SK-N-SH (cell line): ENCODE measurements around the gene HAPLN2. TPM values are rescaled to one million over a fixed set of nuclear protein-coding genes. Genes with fewer than 3 reads are reported as not detected.

Experiments
- CTCF ChIA-PET: fragments of 300-600, 350-600 bp; formaldehyde crosslinking; extraction: SDS; loops from one replicate; lab custom pipeline; 2021; lab: Yijun Ruan, JAX
- POLR2A ChIA-PET: fragments of 350-600 bp; sonication (Branson Sonifier 250); formaldehyde crosslinking; extraction: SDS; loops from one replicate; lab custom pipeline; 2020; ENCODE audit warnings: antibody characterized with exemption, inconsistent platforms; lab: Yijun Ruan, JAX
- DNase-seq: peaks from one replicate; pipeline ENCODE4 v3.0.0; 2012
- H2AFZ ChIP-seq: fragments of 200-600 bp; sonication (generic); 2 replicates; pipeline ENCODE4 v1.8.1; 2016; ENCODE audit warnings: antibody characterized with exemption, mild to moderate bottlenecking, low read depth
- H3F3A ChIP-seq: fragments of 200-600 bp; sonication (generic); replicated peaks from 2 replicates; pipeline ENCODE3; 2016; ENCODE audit warnings: antibody characterized with exemption, mild to moderate bottlenecking; ENCODE audit not compliant: insufficient read depth
- H3K27ac ChIP-seq, 2 experiments: fragments of 200-500 bp in 1 of 2; fragments of 200-600 bp in 1 of 2; sonication (Bioruptor generic) in 1 of 2; sonication (generic), shearing (Covaris generic) in 1 of 2; 2 replicates each; pipeline versions ENCODE4 v1.5.1 to v1.6.1; 2014 to 2016; ENCODE audit warnings: low read depth in 2 of 2, inconsistent platforms in 1 of 2, low read length in 1 of 2, mild to moderate bottlenecking in 1 of 2, mixed read lengths in 1 of 2
- H3K27me3 ChIP-seq: fragments of 200-600 bp; sonication (generic), shearing (Covaris generic); 2 replicates; pipeline ENCODE4 v1.6.1; 2016; ENCODE audit warnings: mixed run types; ENCODE audit not compliant: insufficient read depth
- H3K36me3 ChIP-seq, 2 experiments: fragments of 200-500 bp in 1 of 2; fragments of 200-600 bp in 1 of 2; sonication (Bioruptor generic) in 1 of 2; sonication (generic) in 1 of 2; replicated peaks in 1 of 2; 2 replicates each; pipeline versions ENCODE3 to v1.5.1; 2014 to 2016; ENCODE audit warnings: low read length in 1 of 2, mild to moderate bottlenecking in 1 of 2; ENCODE audit not compliant: insufficient read depth in 2 of 2, control insufficient read depth in 1 of 2
- H3K4me1 ChIP-seq, 2 experiments: fragments of 200-500 bp in 1 of 2; fragments of 200-600 bp in 1 of 2; sonication (Bioruptor generic) in 1 of 2; sonication (generic), shearing (Covaris generic) in 1 of 2; 2 replicates each; pipeline versions ENCODE4 v1.5.1 to v1.6.1; 2014 to 2016; ENCODE audit warnings: low read depth in 1 of 2, low read length in 1 of 2, mixed run types in 1 of 2; ENCODE audit not compliant: insufficient read depth in 2 of 2, control insufficient read depth in 1 of 2
- H3K4me2 ChIP-seq: fragments of 200-600 bp; sonication (generic), shearing (Covaris generic); 2 replicates; pipeline ENCODE4 v1.6.1; 2017; ENCODE audit warnings: mixed run types
- H3K4me3 ChIP-seq, 2 experiments: fragments of 200-500 bp in 1 of 2; fragments of 200-600 bp in 1 of 2; sonication (Bioruptor generic) in 1 of 2; sonication (generic), shearing (Covaris generic) in 1 of 2; 2 replicates each; pipeline versions ENCODE4 v1.5.1 to v1.8.1; 2014 to 2016; ENCODE audit warnings: low read depth in 2 of 2, inconsistent platforms in 1 of 2, low read length in 1 of 2, mild to moderate bottlenecking in 1 of 2, mixed read lengths in 1 of 2, moderate library complexity in 1 of 2
- H3K79me2 ChIP-seq: fragments of 200-600 bp; sonication (generic); 2 replicates; pipeline ENCODE4 v1.8.1; 2017; ENCODE audit warnings: mild to moderate bottlenecking; ENCODE audit not compliant: insufficient read depth
- H3K9ac ChIP-seq: fragments of 200-600 bp; sonication (generic); 2 replicates; pipeline ENCODE4 v1.6.1; 2017; ENCODE audit warnings: mixed run types
- H3K9me2 ChIP-seq: fragments of 200-600 bp; sonication (generic); 2 replicates; pipeline ENCODE4 v1.6.1; 2017; ENCODE audit warnings: mixed run types
- H3K9me3 ChIP-seq: fragments of 200-600 bp; sonication (generic); 2 replicates; pipeline ENCODE4 v1.6.1; 2017; ENCODE audit warnings: mixed run types, mild to moderate bottlenecking, moderate library complexity
- H4K20me1 ChIP-seq: fragments of 200-600 bp; sonication (generic); 2 replicates; pipeline ENCODE4 v1.6.1; 2017; ENCODE audit warnings: mild to moderate bottlenecking, mixed run types; ENCODE audit not compliant: insufficient read depth
- EP300 ChIP-seq, 2 experiments: IDR thresholded peaks; 2 replicates each; pipeline versions ENCODE4 v1.4.0 to v1.6.1; 2012; ENCODE audit warnings: borderline replicate concordance in 1 of 2, low read depth in 1 of 2, low read length in 1 of 2
- FOSL2 ChIP-seq: IDR thresholded peaks from 2 replicates; pipeline ENCODE4 v1.4.0; 2012; ENCODE audit warnings: low read depth, mild to moderate bottlenecking, moderate library complexity, borderline replicate concordance
- FOXJ3 ChIP-seq: sonication (generic); formaldehyde crosslinking; IDR thresholded peaks from 2 replicates; pipeline ENCODE4 v1.5.1; 2020; ENCODE audit warnings: mild to moderate bottlenecking, missing genetic modification reagents
- FOXM1 ChIP-seq: IDR thresholded peaks from 2 replicates; pipeline ENCODE4 v1.4.0; 2012; ENCODE audit warnings: low read depth, mild to moderate bottlenecking
- GABPA ChIP-seq: IDR thresholded peaks from 2 replicates; pipeline ENCODE4 v1.4.0; 2012; ENCODE audit warnings: low read depth, mild to moderate bottlenecking
- GATA2 ChIP-seq: sonication (generic); formaldehyde crosslinking; IDR thresholded peaks from 2 replicates; pipeline ENCODE4 v1.5.0; 2020; ENCODE audit warnings: mild to moderate bottlenecking, missing genetic modification reagents
- JUND ChIP-seq: IDR thresholded peaks from 2 replicates; pipeline ENCODE4 v1.4.0; 2012
- MEF2A ChIP-seq: IDR thresholded peaks from 2 replicates; pipeline ENCODE4 v1.4.0; 2012; ENCODE audit warnings: low read depth, borderline replicate concordance
- MXI1 ChIP-seq: IDR thresholded peaks from 2 replicates; pipeline ENCODE4 v1.6.1; 2012; ENCODE audit warnings: mild to moderate bottlenecking, low read depth, low read length, improper control_type of control experiment
- PBX3 ChIP-seq: IDR thresholded peaks from 2 replicates; pipeline ENCODE4; 2012
- REST ChIP-seq: IDR thresholded peaks from 2 replicates; pipeline ENCODE4 v1.6.1; 2012; ENCODE audit warnings: mild to moderate bottlenecking, low read depth, low read length, moderate library complexity
- RFX5 ChIP-seq: IDR thresholded peaks from 2 replicates; pipeline ENCODE4 v1.6.1; 2012; ENCODE audit warnings: mild to moderate bottlenecking, improper control_type of control experiment, low read length
- RXRA ChIP-seq: IDR thresholded peaks from 2 replicates; pipeline ENCODE4 v1.4.0; 2012; ENCODE audit warnings: low read depth, mild to moderate bottlenecking, borderline replicate concordance
- SMC3 ChIP-seq: IDR thresholded peaks from 2 replicates; pipeline ENCODE4 v1.6.1; 2012; ENCODE audit warnings: low read depth, low read length, improper control_type of control experiment
- TAF1 ChIP-seq: IDR thresholded peaks from 2 replicates; pipeline ENCODE4 v1.6.1; 2012; ENCODE audit warnings: low read depth, mild to moderate bottlenecking, low read length, moderate library complexity, borderline replicate concordance
- TCF12 ChIP-seq: IDR thresholded peaks from 2 replicates; pipeline ENCODE4 v1.4.0; 2012
- USF2 ChIP-seq: fragments of 150-350 bp; IDR thresholded peaks from 2 replicates; pipeline ENCODE4 v1.6.1; 2017; ENCODE audit warnings: antibody characterized with exemption, low read length, low read depth, borderline replicate concordance
- YY1 ChIP-seq: IDR thresholded peaks from 2 replicates; pipeline ENCODE4 v1.4.0; 2012; ENCODE audit warnings: low read depth, mild to moderate bottlenecking
- ZBTB33 ChIP-seq: IDR thresholded peaks from 2 replicates; pipeline ENCODE4 v1.4.0; 2012; ENCODE audit warnings: low read depth, borderline replicate concordance
- WGBS: methylation state at CpG from one replicate; pipeline ENCODE4 v1.1.6; 2017; ENCODE audit warnings: low lambda C conversion rate; 5-methylcytosine and 5-hydroxymethylcytosine counted together
- polyA plus RNA-seq, 3 experiments: library from polyadenylated mRNA; depleted of rRNA; stranded (reverse); fragments of >200 nt; gene quantifications; 2 replicates each; pipeline ENCODE4 v1.2.3, GENCODE V29; 2012

Gene HAPLN2
- polyA plus RNA-seq, 1 of the 3 experiments (the other 2 are of a cell fraction) = 0.20 TPM

GRCh38 chr1:156655904-156656516 lies 36.8 kb downstream of the HAPLN2 start (continued):
- TF ChIP-seq USF2 = no peak
- no peak for TF ChIP-seq FOXJ3 (CRISPR knock-in tag)
- no peak for TF ChIP-seq GABPA

- no peaks in the 10 kb centered on the region for H3K9me2 ChIP-seq
- H4K20me1 ChIP-seq = peaks cover 7% of the 10 kb centered on the region
- no peaks in the 10 kb centered on the region for H3K9me3 ChIP-seq
- no peak overlapping the region for H3K9ac ChIP-seq
- ChIA-PET CTCF (interaction anchor here (0.5 to 13.1 kb wide), 23 partner anchors 9 to 275 kb away, joined by 3 to 682 read pairs (median 5); partner anchors contain the start of genes BCAN, CRABP2, HAPLN2 and ISG20L2), POLR2A (interaction anchor here (0.6 to 1.9 kb wide), 3 partner anchors 29 to 41 kb away, joined by 3 to 7 read pairs (median 3); partner anchors contain the start of gene HAPLN2)
- no peak overlapping the region for H2AFZ ChIP-seq
- peak; percentile 89 for DNase-seq
- H3K4me3 ChIP-seq = peak overlapping the region; percentile 29 to 44
- H3K27me3 ChIP-seq = no peaks in the 10 kb centered on the region
- H3K36me3 ChIP-seq = no peaks in the 10 kb centered on the region
- H3K4me2 ChIP-seq = peak overlapping the region; percentile 68
- H3K4me1 ChIP-seq = peaks cover 25 to 42% of the 10 kb centered on the region in 2 experiments; a peak in 3 of 4 replicates
- no peaks in the 10 kb centered on the region for H3K79me2 ChIP-seq
- peaks cover 17% of the 10 kb centered on the region for H3F3A ChIP-seq
- no peak overlapping the region; a peak in 1 of 4 replicates for H3K27ac ChIP-seq
- 11% methylated on average over 34 of the region's 54 CpGs for WGBS
- TF ChIP-seq EP300 (IDR thresholded peaks at IDR 0.05; ENCODE audit: borderline replicate concordance in 1 of 2, low read depth in 1 of 2, low read length in 1 of 2) (no peak), FOSL2 (no peak), JUND (no peak), GABPA (no peak), TCF12 (no peak), FOXM1 (no peak), PBX3 (no peak), REST (0 out of 2 replicates have a peak, but pooled peaks have one; percentile 25), MEF2A (no peak), USF2 (no peak), RFX5 (no peak), TAF1 (no peak), ZBTB33 (no peak), RXRA (no peak), MXI1 (no peak; the same call in 1 of the 2 replicates), SMC3 (peak; percentile 94), YY1 (no peak), GATA2 (CRISPR knock-in tag) (no peak)
Observed at GRCh38 chr1:156656806-156657740, 37.9 kb downstream of the HAPLN2 start.
